Uterus (tissue), 2 donors: ENCODE data around the gene PDCD7.

ENCODE experiments used
- POLR2A ChIP-seq, 2 donors: fragments of 450-650 bp; IDR thresholded peaks; one replicate each; pipeline ENCODE4 v1.6.1; 2016; ENCODE audit warnings: antibody characterized with exemption in 2 of 2, mild to moderate bottlenecking in 1 of 2, moderate library complexity in 1 of 2
- TF ChIP-seq, protein P1 (sequence below), 4 experiments: fragments of 200-600 bp in 2 of 4; fragments of 450-650 bp in 2 of 4; sonication (generic) in 2 of 4; IDR thresholded peaks; one replicate each; pipeline ENCODE4 v1.5.1; 2016 to 2019; ENCODE audit warnings: antibody characterized with exemption in 4 of 4, mild to moderate bottlenecking in 2 of 4, moderate library complexity in 1 of 4

DNA sequence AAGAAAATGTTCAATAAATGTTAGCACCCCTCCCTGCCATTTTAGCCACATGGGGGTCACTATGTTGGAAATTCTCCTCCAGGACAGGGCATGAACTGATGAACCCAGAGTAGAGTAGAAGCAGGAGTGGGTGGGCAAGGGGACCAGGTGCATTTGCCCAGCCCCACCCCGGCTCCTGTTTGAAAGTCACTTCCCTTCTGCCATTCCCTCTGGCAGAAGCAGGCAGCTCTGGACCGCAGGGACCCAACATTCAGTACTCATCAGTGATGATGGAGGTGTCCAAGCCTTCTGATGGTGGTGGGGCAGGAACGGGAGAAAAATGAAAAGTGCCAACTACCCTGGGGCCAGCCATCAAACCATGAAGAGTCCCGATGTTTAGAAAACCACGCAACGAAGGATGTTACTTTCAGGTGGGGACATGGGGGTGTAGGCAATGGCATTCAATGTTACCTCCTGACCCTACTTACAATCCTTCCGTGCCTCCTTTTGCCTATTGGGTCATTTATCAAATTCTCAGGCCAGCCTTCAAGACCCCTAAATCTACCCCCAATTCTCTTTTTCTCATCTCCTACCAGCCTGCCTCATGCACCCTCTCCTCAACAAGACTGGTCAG, 35.9 kb downstream of the PDCD7 start:
- TF ChIP-seq POLR2A (IDR thresholded peaks at IDR 0.05) = no peak
- TF ChIP-seq, protein P1, sequence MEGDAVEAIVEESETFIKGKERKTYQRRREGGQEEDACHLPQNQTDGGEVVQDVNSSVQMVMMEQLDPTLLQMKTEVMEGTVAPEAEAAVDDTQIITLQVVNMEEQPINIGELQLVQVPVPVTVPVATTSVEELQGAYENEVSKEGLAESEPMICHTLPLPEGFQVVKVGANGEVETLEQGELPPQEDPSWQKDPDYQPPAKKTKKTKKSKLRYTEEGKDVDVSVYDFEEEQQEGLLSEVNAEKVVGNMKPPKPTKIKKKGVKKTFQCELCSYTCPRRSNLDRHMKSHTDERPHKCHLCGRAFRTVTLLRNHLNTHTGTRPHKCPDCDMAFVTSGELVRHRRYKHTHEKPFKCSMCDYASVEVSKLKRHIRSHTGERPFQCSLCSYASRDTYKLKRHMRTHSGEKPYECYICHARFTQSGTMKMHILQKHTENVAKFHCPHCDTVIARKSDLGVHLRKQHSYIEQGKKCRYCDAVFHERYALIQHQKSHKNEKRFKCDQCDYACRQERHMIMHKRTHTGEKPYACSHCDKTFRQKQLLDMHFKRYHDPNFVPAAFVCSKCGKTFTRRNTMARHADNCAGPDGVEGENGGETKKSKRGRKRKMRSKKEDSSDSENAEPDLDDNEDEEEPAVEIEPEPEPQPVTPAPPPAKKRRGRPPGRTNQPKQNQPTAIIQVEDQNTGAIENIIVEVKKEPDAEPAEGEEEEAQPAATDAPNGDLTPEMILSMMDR (IDR thresholded peaks at IDR 0.05) = no peak
